ENCODE measurements around the gene NALF2. TPM values are rescaled to one million over a fixed set of nuclear protein-coding genes. Genes with fewer than 3 reads are reported as not detected.

Gene NALF2
- total RNA-seq, 4 donors from 2014 or later, result 0.17 to 0.84 (median 0.63) TPM; not detected in 1

DNA sequence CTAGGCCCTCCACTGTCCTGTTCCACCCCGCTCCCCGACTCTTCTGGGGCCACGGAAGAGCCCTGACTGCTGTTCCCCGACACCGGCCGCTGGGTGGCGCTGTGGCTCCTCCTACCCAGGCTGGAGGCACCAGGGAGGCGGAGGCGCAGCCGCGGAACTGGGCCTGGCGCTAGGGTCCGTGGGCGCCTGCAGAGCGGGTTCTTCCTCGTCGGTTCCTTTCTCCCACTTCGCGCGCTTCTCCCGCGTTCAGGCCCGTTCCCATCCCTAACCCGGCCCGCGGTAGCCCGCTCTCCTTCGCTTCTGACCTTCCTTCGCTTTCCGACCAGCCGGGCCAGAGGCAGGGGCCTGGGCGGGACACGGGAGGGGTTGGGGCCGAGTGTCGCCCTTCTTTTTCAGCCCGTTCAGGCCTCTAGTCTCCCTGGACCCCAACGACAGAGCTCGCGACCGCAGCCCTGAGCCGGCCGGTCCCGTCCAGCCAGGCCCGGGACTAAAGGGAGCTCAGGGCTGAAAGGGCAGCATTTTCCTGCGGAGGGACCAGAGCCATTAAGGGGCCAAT, 34.3 kb downstream of the NALF2 start:
- intact Hi-C loops (cut with DNase I), result loop anchor here (2.0 to 5.0 kb wide), 2 partner anchors 78 to 489 kb away; partner anchors contain the start of gene EDA
- TF ChIP-seq CTCF (IDR thresholded peaks at IDR 0.05), result peak; percentile 60 to 83 (median 72)
- no peak for TF ChIP-seq EP300 (IDR thresholded peaks at IDR 0.05)
- Histone ChIP-seq H3K9me3 (peaks cover 0 to 6% (median 0%) of the 10 kb centered on the region in 4 donors), H3K27me3 (peaks cover 0 to 5% (median 0%) of the 10 kb centered on the region in 4 donors), H3K4me1 (peaks cover 4 to 9% (median 6%) of the 10 kb centered on the region in 4 donors), H3K27ac (replicated peaks in 1 of 4) (peak overlapping the region in 2 of 4 donors; percentile 31 to 51), H3K4me3 (peak overlapping the region; percentile 51 to 60 (median 56)), H3K36me3 (no peaks in the 10 kb centered on the region)
- 26% methylated on average over 32 of the region's 45 CpGs for WGBS
- DNase-seq (ENCODE audit: extremely low spot score), result no peak

GRCh38 chrX:69539437-69539836, 35.3 kb downstream of the NALF2 start:
- Histone ChIP-seq H3K27ac (replicated peaks in 1 of 4) (no peak overlapping the region), H3K9me3 (no peaks in the 10 kb centered on the region), H3K36me3 (no peaks in the 10 kb centered on the region), H3K4me3 (no peak overlapping the region), H3K27me3 (peaks cover 0 to 5% (median 0%) of the 10 kb centered on the region in 4 donors), H3K4me1 (peaks cover 4 to 9% (median 6%) of the 10 kb centered on the region in 4 donors)
- intact Hi-C loops (cut with DNase I), result loop anchor here (2.0 to 5.0 kb wide), 2 partner anchors 77 to 488 kb away; partner anchors contain the start of gene EDA
- no peak for TF ChIP-seq EP300 (IDR thresholded peaks at IDR 0.05)
- TF ChIP-seq POLR2A (IDR thresholded peaks at IDR 0.05; ENCODE audit: low read depth), result no peak
- no peak for TF ChIP-seq POLR2AphosphoS5 (IDR thresholded peaks at IDR 0.05)
- no peak for TF ChIP-seq CTCF (IDR thresholded peaks at IDR 0.05)
- DNase-seq (ENCODE audit: extremely low spot score), result no peak
- 63% methylated on average over 4 of the region's 4 CpGs for WGBS

DNA sequence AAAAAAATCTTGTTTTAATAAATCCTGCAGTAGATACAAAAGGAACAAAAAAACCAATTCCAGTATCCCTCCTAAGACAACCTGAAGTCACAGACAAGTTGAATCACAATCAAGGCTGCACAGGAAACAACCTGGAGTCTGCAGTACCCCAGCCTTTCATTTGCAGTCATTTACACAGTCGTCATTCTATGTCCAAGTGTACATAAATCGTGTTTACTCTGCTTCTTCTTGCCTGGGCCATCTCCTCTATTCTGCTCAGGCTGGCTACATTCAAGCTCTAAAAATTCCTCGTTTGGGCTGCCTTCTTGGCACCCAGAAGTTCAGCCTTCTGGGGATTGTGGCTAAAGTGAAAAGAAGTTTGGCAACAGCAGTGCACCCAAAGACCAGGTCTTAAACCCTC, 37.8 kb downstream of the NALF2 start:
- H3K9me3 ChIP-seq, result no peaks in the 10 kb centered on the region
- no peak overlapping the region for H3K27ac ChIP-seq (replicated peaks in 1 of 4)
- no peaks in the 10 kb centered on the region for H3K36me3 ChIP-seq
- H3K27me3 ChIP-seq, result peaks cover 0 to 5% (median 0%) of the 10 kb centered on the region in 4 donors
- no peak for TF ChIP-seq EP300 (IDR thresholded peaks at IDR 0.05)
- no peak for TF ChIP-seq POLR2A (IDR thresholded peaks at IDR 0.05; ENCODE audit: low read depth)
- TF ChIP-seq POLR2AphosphoS5 (IDR thresholded peaks at IDR 0.05), result no peak
- 65% methylated on average over 3 of the region's 3 CpGs for WGBS
- H3K4me1 ChIP-seq, result peaks cover 4 to 9% (median 6%) of the 10 kb centered on the region in 4 donors
- no peak overlapping the region for H3K4me3 ChIP-seq
- DNase-seq (ENCODE audit: extremely low spot score), result no peak
- intact Hi-C loops (cut with DNase I), result no loop called here

GRCh38 chrX:69543572-69543971, 39.4 kb downstream of the NALF2 start:
- no peaks in the 10 kb centered on the region for H3K36me3 ChIP-seq
- H3K9me3 ChIP-seq, result no peaks in the 10 kb centered on the region
- peaks cover 0 to 2% (median 0%) of the 10 kb centered on the region in 4 donors for H3K27me3 ChIP-seq
- H3K4me3 ChIP-seq, result no peak overlapping the region
- H3K27ac ChIP-seq (replicated peaks in 1 of 4), result no peak overlapping the region
- intact Hi-C loops (cut with DNase I), result no loop called here
- no peak for DNase-seq (ENCODE audit: extremely low spot score)
- TF ChIP-seq EP300 (IDR thresholded peaks at IDR 0.05) (no peak), POLR2AphosphoS5 (IDR thresholded peaks at IDR 0.05) (no peak), CTCF (IDR thresholded peaks at IDR 0.05) (no peak), POLR2A (IDR thresholded peaks at IDR 0.05; ENCODE audit: low read depth) (no peak)
- peaks cover 4 to 6% (median 5%) of the 10 kb centered on the region in 4 donors for H3K4me1 ChIP-seq
- 66% methylated on average over 3 of the region's 3 CpGs for WGBS

- no peaks in the 10 kb centered on the region for H3K36me3 ChIP-seq
- 77% methylated on average over 6 of the region's 8 CpGs for WGBS
- intact Hi-C loops (cut with DNase I), result no loop called here
- H3K4me1 ChIP-seq, result no peaks in the 10 kb centered on the region
- H3K27me3 ChIP-seq, result no peaks in the 10 kb centered on the region
- H3K4me3 ChIP-seq, result no peak overlapping the region
- no peak overlapping the region for H3K27ac ChIP-seq (replicated peaks in 1 of 4)
- H3K9me3 ChIP-seq, result no peaks in the 10 kb centered on the region
- DNase-seq (ENCODE audit: extremely low spot score), result no peak
- TF ChIP-seq POLR2A (IDR thresholded peaks at IDR 0.05; ENCODE audit: low read depth) (no peak), CTCF (IDR thresholded peaks at IDR 0.05) (no peak), EP300 (IDR thresholded peaks at IDR 0.05) (no peak), POLR2AphosphoS5 (IDR thresholded peaks at IDR 0.05) (no peak)
These were observed 42.3 kb downstream of the NALF2 start for GRCh38 chrX:69546417-69546816.

Measured in esophagus muscularis mucosa (tissue), 4 donors.